Adrenal gland (tissue), 19 donors: Measurements from ENCODE around the gene TRIM22. TPM values are rescaled to one million over a fixed set of nuclear protein-coding genes. Genes with fewer than 3 reads are reported as not detected.

Experiments used
- DNase-seq, 7 donors: peaks; one replicate each; pipeline ENCODE4 v3.0.0-alpha.2; 2019 to 2020
- H3K27ac ChIP-seq, 5 donors: fragments of 200-600 bp; sonication (generic) in 4 of 5; 1 replicate in 3 of 5; 2 replicates in 2 of 5; pipeline versions ENCODE4 v1.5.1 to v1.8.0; 2016 to 2020; ENCODE audit warnings: mild to moderate bottlenecking in 1 of 5
- H3K27me3 ChIP-seq: fragments of 200-600 bp; 2 replicates; pipeline ENCODE4 v1.8.0; 2021
- H3K36me3 ChIP-seq, 2 donors: fragments of 200-600 bp; replicated peaks in 1 of 2; 1 replicate in 1 of 2; 2 replicates in 1 of 2; pipeline versions ENCODE4 v1.5.1 to v1.8.0; 2018 to 2022
- H3K4me1 ChIP-seq, 2 donors: fragments of 200-600 bp; replicated peaks in 1 of 2; 1 replicate in 1 of 2; 2 replicates in 1 of 2; pipeline versions ENCODE4 v1.5.1 to v1.8.0; 2018 to 2021
- H3K4me3 ChIP-seq, 4 donors: fragments of 200-600 bp; sonication (generic) in 3 of 4; one replicate each; pipeline ENCODE4 v1.5.1; 2016 to 2018
- H3K9me3 ChIP-seq, 3 donors: fragments of 200-600 bp; sonication (generic) in 1 of 3; replicated peaks in 1 of 3; 1 replicate in 2 of 3; 2 replicates in 1 of 3; pipeline versions ENCODE4 v1.5.1 to v1.8.0; 2016 to 2021
- CTCF ChIP-seq, 6 experiments: fragments of 450-650 bp in 4 of 6; fragments of 200-600 bp in 2 of 6; sonication (generic) in 1 of 6; IDR thresholded peaks; 1 replicate in 5 of 6; 2 replicates in 1 of 6; pipeline versions ENCODE4 v1.5.1 to v1.8.0; 2016 to 2021; ENCODE audit warnings: antibody characterized with exemption in 6 of 6, mild to moderate bottlenecking in 2 of 6, moderate library complexity in 1 of 6
- POLR2A ChIP-seq, 2 donors: fragments of 450-650 bp; IDR thresholded peaks; one replicate each; pipeline ENCODE4 v1.6.1; 2017; ENCODE audit warnings: antibody characterized with exemption in 2 of 2, mild to moderate bottlenecking in 2 of 2, moderate library complexity in 1 of 2
- WGBS, 4 donors: extraction: QIAGEN DNeasy Blood & Tissue Kit in 2 of 4; methylation state at CpG; one replicate each; pipeline versions ENCODE4 v1.1.5 to v1.1.7; 2013 to 2017; 5-methylcytosine and 5-hydroxymethylcytosine counted together
- intact Hi-C, 2 donors: fragments of 100-400 bp; cut with DNase I; formaldehyde crosslinking; loops; one replicate each; pipeline versions ENCODE4 v1.14.1 to v1.15.0; 2022 to 2023
- long read RNA-seq, 10 donors: library from polyadenylated mRNA in 3 of 10; unstranded in 2 of 10; stranded (forward) in 1 of 10; transcript quantifications; one replicate each; pipeline ENCODE4 v2.0.0 and lab custom pipeline, GENCODE V29; 2021 to 2026
- polyA plus RNA-seq, 3 donors: library from polyadenylated mRNA; stranded (reverse); fragments of 200-250 nt in 2 of 3; fragments of 350-450 nt in 1 of 3; fragmentation: Illumina TruSeq in 1 of 3; extraction: RNeasy Lipid Tissue Mini Kit (QIAGEN cat#74804) in 1 of 3; gene quantifications; one replicate each; pipeline ENCODE4 v1.2.3, GENCODE V29; 2013 to 2014
- total RNA-seq, 9 donors: library from RNA; depleted of rRNA in 4 of 9; stranded (reverse); fragments of >200 nt in 4 of 9; fragments of 120-200 nt in 1 of 9; fragmentation: NEBNext Ultra II Directional in 1 of 9; extraction: Animal tissue kit (Norgen Biotek cat#: 25700) in 1 of 9; gene quantifications; one replicate each; pipeline versions ENCODE4 v1.1.0 to v1.2.4, GENCODE V29; 2013 to 2023
- donor health status: healthy with polysubstance abuse.
- donor health status: Bipolar disorder and iron deficiency.
- donor health status: DM: yes; HTN: yes; CAD: no.
- donor health status: DM: no; HTN: no; CAD: no.
- donor health status: DM: no; HTN: no; CAD: no.
- donor health status: DM: yes; HTN: yes; CAD: no.

Gene TRIM22
- total RNA-seq (10 to 100 TPM in 8 of 9 donors, 1 to 10 TPM in 1; 5.1 to 71.8 (median 27.2) TPM), polyA plus RNA-seq (10 to 100 TPM; 15.7 to 23.2 (median 18.0) TPM)
- long read RNA-seq, donor 1: 0 reads
- long read RNA-seq, donor 2: 0 reads
- long read RNA-seq, donor 3: 0 reads
- long read RNA-seq, donor 4, partial matches to known transcripts: 1 of 3 reads
- long read RNA-seq, donor 4, other reads (novel, unspliced or antisense): 1 of 3 reads
- long read RNA-seq, donor 5, transcript TRIM22-201 (8 exons, 2,989 nt): major isoform, 13 of 20 reads
- long read RNA-seq, donor 5, partial matches to known transcripts: 1 of 20 reads
- long read RNA-seq, donor 5, other reads (novel, unspliced or antisense): 6 of 20 reads
- long read RNA-seq, donor 6, transcript TRIM22-201 (8 exons, 2,989 nt): major isoform, 6 of 15 reads
- long read RNA-seq, donor 6, partial matches to known transcripts: 0 of 15 reads
- long read RNA-seq, donor 6, other reads (novel, unspliced or antisense): 6 of 15 reads
- long read RNA-seq, donor 7, partial matches to known transcripts: 0 of 1 reads
- long read RNA-seq, donor 7, other reads (novel, unspliced or antisense): 0 of 1 reads
- long read RNA-seq, donor 8, partial matches to known transcripts: 0 of 1 reads
- long read RNA-seq, donor 8, other reads (novel, unspliced or antisense): 0 of 1 reads
- long read RNA-seq, donor 9: 0 reads
- long read RNA-seq, donor 10: 0 reads

GRCh38 chr11:5689551-5689983 is at the start of gene TRIM22:
Gene TRIM22, plus strand, starts transcription at chr11:5689790. Its CDS starts 6,443 bp downstream, at chr11:5696233.
- 26 to 36% (median 29%) methylated on average over 2 of the region's 2 CpGs for WGBS, 4 donors
- Histone ChIP-seq H3K4me3 (peak within 1 kb of the TSS in 2 of 4 donors; percentile 22 to 46), H3K36me3 (no peaks in the 10 kb centered on the region), H3K27me3 (no peaks in the 10 kb centered on the region), H3K27ac (peak within 1 kb of the TSS; percentile 51 to 86 (median 81)), H3K9me3 (no peaks in the 10 kb centered on the region), H3K4me1 (peaks cover 0 to 17% of the 10 kb centered on the region in 2 donors)
- intact Hi-C loops: no loop called here
- TF ChIP-seq POLR2A (IDR thresholded peaks at IDR 0.05) (no peak), CTCF (IDR thresholded peaks at IDR 0.05) (no peak)
- peak in 3 of 7 donors; percentile 17 to 35 (median 34) for DNase-seq

- no peaks in the 10 kb centered on the region for H3K9me3 ChIP-seq
- no peak overlapping the region for H3K27ac ChIP-seq
- no peaks in the 10 kb centered on the region for H3K27me3 ChIP-seq
- TF ChIP-seq POLR2A (IDR thresholded peaks at IDR 0.05) (no peak), CTCF (IDR thresholded peaks at IDR 0.05) (no peak)
- H3K4me3 ChIP-seq: no peak overlapping the region
- WGBS, 4 donors: 95 to 98% (median 96%) methylated on average over 1 of the region's 1 CpG
- intact Hi-C loops: no loop called here
- peaks cover 0 to 18% of the 10 kb centered on the region in 2 donors for H3K36me3 ChIP-seq
- DNase-seq: no peak
- H3K4me1 ChIP-seq: no peaks in the 10 kb centered on the region
These were observed 49.6 kb upstream of the TRIM22 start for GRCh38 chr11:5639953-5640352.

- DNase-seq: no peak
- TF ChIP-seq POLR2A (IDR thresholded peaks at IDR 0.05) (no peak), CTCF (IDR thresholded peaks at IDR 0.05) (no peak)
- intact Hi-C loops: no loop called here
- Histone ChIP-seq H3K27me3 (no peaks in the 10 kb centered on the region), H3K36me3 (peaks cover 0 to 11% of the 10 kb centered on the region in 2 donors), H3K27ac (no peak overlapping the region), H3K9me3 (no peaks in the 10 kb centered on the region), H3K4me3 (no peak overlapping the region), H3K4me1 (no peaks in the 10 kb centered on the region)
These were observed 46.0 kb upstream of the TRIM22 start for GRCh38 chr11:5643585-5643984.

GRCh38 chr11:5646139-5646538 is 43.5 kb upstream of the TRIM22 start:
- intact Hi-C loops: no loop called here
- no peaks in the 10 kb centered on the region for H3K9me3 ChIP-seq
- H3K4me1 ChIP-seq: no peaks in the 10 kb centered on the region
- WGBS, 4 donors: 91 to 93% (median 91%) methylated on average over 3 of the region's 3 CpGs
- H3K27ac ChIP-seq: no peak overlapping the region
- no peak for TF ChIP-seq POLR2A (IDR thresholded peaks at IDR 0.05)
- TF ChIP-seq CTCF (IDR thresholded peaks at IDR 0.05): no peak
- peaks cover 0 to 11% of the 10 kb centered on the region in 2 donors for H3K36me3 ChIP-seq
- H3K4me3 ChIP-seq: no peak overlapping the region
- H3K27me3 ChIP-seq: no peaks in the 10 kb centered on the region
- DNase-seq: no peak
